Tongue (tissue), 2 donors: Measurements from ENCODE around the gene ALOX5. TPM values are rescaled to one million over a fixed set of nuclear protein-coding genes. Genes with fewer than 3 reads are reported as not detected.
"Not testable (repeated sequence)": the region's sequence is repeated elsewhere in the genome, so short reads cannot be mapped to it uniquely, and the experiment has no call there.

ENCODE experiments used
- DNase-seq: peaks from one replicate; pipeline ENCODE4 v3.0.0-alpha.2; 2015
- total RNA-seq: library from RNA; depleted of rRNA; stranded (reverse); fragments of >200 nt; gene quantifications from one replicate; pipeline ENCODE4 v1.2.3, GENCODE V29; 2014

The ALOX5 gene
- total RNA-seq, 1 donor from 2014 or later = 12.4 TPM

DNA sequence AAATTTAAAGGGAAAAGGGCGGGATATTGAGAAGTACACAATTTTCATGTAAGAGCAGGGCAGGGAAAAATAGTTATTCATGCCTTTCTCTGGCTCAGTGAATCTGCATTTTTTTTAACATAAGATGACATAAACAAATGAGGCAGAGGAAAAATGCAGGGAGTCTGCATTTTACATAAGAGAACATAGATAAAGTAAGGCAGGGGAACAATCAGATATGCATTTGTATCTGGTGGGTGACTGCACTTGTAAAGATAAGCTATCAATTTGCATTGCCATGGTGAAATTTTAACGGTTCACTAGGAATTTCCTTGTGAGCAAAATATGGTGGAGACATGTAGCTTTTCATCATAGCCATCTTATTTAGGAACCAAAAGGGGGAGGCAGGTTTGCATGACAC is 33.5 kb downstream of the ALOX5 start:
- no peak for DNase-seq

DNA sequence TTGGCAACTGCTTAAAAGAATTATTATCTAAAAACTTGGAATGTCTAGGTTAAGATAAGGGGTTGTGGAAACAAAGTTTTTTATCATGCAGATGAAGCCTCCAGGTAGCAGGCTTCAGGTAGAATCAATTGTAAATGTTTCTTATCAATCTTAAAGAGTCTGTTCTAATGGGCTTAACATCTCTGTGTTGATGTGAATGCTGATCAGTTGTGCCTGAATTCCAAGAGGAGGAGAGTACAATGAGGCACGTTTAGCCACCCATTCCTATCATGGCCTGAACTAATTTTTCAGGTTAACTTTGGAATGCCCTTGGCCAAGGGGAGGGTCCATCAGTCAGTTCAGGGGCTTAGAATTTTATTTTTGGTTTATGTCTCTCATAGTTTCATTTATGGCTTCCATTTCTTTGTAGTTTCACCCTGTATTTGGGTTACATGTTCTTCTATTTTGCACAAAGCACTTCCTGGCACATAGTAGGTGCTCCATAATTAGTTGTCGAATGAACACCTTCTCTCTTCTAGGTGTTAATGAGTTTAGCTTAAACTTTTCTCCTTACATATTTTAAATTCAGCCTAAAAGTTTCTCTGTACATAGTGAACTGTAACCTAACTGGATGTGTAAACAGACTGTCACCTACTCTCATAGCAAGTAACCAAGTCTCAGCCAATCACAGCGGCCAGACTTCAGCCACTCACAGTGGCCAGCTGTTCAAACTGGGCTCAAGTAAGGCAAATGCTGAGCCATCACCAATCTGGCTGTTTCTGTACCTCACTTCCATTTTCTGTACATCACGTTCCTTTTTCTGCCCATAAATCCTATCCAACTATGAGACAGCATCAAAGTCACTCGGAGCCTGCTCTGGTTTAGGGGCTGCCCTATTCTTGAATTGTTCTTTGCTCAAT is 34.7 kb downstream of the ALOX5 start:
- DNase-seq = no peak

DNA sequence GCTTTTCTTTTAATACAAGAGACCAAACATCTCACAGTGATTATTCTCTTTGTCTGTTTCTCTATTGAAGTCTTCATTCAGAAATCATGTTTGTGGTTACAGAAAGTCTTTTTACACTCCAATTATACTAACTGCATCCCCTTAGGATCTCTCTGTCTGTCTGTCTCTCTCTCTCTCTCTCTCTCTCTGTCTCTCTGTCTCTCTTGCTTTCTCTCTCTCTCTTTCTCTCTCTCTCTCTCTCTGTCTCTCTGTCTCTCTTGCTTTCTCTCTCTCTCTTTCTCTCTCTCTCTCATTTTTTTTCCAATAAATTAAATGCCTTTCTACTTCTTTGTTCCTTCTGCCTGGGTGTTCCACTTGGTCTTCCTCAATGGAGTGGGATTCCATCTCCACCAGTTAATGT is 35.3 kb downstream of the ALOX5 start:
- DNase-seq = not testable (repeated sequence)

DNA sequence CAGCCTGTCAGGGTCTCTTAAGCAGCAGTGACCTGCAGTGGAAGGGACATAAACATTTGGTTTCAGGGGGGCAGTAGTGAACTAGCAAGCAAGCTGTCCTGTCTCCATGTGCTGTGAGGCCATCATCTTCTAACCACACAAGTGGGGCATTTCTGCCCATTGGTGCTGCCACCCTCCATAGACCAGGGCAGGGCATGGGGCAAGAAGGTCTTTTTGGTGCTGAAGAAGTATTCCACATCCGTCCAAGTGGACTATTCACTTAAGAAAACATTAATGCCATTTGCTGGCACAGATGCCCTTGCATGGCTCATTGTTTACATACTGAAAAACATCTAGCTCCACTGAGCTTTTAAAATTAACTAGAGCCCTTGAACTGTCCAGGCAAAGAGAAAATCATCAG is 35.8 kb downstream of the ALOX5 start:
- no peak for DNase-seq

DNA sequence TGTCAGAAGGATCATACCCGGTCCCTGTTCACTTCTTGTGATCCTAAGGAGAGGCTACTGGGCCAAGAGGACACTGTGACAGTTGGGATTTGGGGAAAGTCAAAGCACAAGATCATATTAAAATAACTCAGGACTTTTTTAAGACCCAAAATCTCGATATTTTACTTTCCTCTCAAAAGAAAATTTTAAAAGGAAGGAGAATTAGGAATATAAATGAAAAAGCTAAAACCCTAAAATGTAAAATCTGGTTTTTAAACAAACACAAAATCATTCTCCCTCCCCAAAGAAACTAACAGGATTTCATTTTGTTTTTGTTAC is 36.4 kb downstream of the ALOX5 start:
- no peak for DNase-seq

DNA sequence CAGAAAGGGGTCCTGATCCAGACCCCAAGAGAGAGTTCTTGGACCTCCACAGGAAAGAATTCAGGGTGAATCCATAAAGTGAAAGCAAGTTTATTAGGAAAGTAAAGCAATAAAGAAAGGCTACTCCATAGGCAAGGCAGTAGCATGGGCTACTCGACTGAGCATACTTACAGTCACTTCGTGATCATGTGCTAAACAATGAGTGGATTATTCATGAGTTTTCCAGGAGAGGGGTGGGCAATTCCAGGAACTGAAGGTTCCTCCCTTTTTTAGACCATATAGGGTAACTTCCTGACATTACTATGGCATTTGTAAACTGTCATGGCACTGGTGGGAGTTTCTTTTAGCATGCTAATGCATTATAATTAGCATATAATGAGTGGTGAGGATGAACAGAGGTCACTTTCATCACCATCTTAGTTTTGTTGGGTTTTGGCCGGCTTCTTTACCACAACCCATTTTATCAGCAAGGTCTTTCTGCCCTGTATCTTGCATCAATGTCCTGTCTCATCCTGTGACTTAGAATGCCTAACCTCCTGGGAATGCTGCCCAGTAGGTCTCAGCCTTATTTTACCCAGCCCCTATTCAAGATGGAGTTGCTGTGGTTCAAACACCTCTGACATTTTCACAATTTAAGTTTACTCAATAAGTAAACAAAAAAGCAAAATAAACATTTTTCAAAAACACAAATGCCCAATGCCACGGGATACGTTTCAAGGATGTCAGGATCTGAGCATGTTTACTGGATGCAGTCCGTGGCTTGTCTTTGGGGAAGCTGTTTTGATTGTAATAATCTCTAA is 37.0 kb downstream of the ALOX5 start:
- DNase-seq = no peak

DNA sequence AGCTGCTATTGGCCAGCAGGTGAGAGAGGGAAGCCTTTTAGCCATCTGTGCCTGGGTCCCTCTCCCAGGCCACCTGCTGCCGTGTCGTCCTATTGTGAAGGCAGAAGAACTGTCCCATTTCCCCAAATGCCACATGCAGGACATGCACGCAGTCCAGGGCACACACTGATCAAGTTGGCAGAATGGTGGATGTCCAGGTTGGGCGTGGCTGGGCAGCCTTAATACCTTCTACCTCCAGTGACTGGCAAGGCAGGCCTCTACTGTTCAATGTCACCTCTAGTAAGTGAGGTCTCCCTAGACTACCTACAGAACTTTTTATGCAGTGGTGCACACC is 37.6 kb downstream of the ALOX5 start:
- no peak for DNase-seq

DNA sequence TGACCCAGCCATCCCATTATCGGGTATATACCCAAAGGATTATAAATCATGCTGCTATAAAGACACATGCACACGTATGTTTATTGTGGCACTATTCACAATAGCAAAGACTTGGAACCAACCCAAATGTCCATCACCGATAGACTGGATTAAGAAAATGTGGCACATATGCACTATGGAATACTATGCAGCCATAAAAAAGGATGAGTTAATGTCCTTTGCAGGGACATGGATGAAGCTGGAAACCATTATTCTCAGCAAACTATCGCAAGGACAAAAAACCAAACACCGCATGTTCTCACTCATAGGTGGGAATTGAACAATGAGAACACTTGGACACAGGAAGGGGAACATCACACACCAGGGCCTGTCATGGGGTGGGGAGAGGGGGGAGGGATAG is 41.0 kb downstream of the ALOX5 start:
- not testable (repeated sequence) for DNase-seq

DNA sequence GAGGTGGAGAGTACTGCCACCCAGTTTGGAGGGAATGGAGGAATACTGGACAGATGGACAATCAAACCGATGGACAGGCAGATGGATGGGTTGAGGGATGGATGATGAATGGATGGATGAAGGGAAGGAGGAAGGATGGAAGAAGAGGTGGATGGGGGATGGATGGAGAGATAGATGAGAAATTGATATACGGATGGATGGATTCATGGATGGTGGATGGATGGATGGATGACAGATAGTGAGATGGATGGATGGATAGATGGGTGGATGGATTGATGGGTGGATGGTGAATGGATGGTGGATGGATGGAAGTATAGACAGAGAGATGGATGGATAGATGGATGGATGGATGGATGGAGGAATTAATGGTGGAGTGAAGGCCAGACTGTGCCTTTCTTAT is 42.6 kb downstream of the ALOX5 start:
- DNase-seq = no peak

DNA sequence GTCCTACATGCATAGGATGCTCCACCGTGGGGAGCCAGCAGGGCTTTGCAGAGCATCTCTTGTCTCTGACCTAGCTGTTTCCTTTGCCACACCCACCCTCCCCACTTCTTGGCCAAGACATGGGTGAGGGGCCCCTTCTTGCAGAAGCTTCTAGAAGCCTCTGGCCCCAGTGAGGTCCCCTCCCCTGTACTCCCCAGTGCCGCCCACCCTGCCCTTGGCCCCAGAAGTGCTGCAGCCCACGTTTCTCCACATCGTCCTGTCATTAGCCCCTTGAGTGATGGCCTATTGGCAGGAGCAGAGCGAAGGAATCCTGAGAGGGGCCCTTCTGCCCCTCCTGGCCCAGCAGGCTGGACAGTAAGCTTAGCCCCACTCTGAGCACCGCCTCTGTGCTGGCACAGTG is 43.7 kb downstream of the ALOX5 start:
- no peak for DNase-seq

DNA sequence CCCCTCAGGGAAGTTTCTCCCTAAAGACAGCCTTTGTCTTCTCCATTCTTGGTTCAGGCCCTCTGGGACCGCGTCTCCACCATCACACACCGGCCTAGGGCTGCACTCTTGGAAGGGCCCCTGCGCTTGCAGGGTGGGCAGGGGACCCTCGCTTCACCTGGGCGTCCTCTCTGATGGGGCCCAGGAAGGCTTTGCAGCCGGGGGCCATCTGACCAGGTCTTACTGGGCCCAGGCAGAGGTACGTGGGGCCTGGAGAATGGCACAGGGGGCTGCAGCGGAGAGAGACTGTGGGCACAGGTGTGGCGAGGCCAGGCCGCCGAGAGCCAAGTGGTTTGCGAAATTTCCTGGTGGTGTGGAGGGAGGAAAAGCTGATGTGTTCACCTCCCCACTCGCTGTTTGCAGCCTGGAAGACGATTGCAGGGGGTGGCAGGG is 44.4 kb downstream of the ALOX5 start:
- no peak for DNase-seq

DNA sequence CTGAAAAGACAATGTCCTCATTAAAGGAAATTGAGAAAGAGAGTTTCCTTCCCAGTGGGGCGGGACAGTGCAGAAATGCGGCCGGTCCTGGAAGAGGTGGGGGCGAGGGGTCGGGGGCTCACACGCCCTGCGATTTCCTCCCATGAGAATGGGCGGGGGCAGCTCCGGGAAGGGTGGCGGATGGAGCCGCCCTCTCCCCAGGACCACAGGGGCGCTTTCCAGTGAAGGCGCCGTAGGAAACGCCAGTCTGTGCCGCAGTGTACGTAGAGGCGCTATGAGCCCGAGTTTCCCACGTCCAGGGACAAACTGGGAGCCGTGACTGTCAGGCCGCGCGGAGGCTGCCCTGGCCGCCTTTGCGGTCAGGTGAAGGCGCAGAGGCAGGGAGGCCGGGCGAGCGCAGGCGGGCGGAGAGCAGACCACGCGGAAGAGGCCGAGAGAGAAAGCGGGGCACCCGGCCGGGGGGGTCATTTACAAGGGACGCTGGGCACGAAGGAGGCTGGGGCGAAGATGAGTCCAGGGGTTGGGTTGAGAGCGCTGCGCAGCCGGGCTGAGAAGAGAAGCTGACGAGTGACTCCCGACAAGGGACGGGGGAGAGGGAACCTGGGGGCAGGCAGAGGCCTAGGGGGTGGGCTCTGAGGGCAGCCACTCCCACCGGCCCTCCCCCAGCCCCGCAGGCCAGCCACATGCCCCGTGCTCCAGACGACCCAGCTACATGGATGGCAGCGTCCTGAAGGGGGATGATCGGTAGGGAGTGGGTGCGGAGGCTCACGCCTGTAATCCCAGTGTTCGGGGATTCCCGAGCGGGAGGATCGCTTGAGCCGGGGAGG is 45.0 kb downstream of the ALOX5 start:
- peak; percentile 86 for DNase-seq

DNA sequence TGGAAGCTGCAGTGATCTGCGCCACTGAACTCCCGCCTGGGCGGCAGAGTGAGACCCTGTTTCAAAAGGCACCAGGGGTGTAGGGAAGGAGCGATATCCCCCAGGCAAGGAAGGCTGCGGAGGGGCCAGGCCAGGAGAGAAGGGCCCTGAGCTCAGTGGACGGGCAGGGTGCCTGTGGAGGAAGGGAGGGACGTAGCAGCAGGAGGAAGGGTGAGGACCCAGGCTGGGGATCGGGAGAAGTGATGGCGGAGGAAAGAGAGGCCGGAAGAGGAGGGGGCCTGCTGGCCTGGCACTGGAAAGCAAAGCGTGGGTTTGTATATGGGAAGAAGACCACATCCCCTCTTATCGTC is 45.6 kb downstream of the ALOX5 start:
- DNase-seq = peak; percentile 57

DNA sequence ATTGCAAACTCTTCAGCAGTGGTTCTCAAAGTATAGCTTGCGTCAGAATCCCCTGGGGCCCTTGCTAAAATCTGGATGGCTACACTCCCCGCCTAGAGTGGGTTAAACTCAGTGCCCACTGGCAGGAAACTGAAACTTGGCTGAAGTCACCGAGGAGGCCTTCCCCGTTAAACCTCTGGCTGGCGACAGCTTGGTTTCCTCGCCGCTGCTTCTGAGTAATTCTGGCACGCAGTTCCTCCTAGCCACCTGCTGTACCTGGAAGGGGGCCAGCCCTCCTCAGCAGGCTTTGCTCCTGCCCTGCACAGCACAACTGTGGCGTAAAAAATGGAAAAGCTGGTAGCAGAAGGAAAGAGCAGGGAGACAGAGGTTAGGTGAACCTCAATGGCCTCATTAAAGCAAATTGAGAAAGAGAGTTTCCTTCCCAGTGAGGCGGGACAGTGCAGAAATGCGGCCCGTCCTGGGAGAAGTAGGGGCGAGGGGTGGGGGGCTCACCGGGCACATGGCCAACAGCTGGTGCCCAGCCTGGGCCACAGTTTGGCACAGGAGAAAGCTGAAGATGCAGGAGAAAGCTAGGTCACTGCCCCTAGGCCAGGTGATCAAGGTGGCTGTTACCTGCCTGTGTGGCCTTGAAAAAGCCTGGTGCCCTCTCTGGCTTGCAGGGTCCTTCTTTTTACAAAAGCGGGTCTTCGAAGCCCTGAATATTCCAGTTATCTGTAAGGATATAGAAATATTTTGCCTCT is 46.6 kb downstream of the ALOX5 start:
- peak; percentile 97 for DNase-seq

DNA sequence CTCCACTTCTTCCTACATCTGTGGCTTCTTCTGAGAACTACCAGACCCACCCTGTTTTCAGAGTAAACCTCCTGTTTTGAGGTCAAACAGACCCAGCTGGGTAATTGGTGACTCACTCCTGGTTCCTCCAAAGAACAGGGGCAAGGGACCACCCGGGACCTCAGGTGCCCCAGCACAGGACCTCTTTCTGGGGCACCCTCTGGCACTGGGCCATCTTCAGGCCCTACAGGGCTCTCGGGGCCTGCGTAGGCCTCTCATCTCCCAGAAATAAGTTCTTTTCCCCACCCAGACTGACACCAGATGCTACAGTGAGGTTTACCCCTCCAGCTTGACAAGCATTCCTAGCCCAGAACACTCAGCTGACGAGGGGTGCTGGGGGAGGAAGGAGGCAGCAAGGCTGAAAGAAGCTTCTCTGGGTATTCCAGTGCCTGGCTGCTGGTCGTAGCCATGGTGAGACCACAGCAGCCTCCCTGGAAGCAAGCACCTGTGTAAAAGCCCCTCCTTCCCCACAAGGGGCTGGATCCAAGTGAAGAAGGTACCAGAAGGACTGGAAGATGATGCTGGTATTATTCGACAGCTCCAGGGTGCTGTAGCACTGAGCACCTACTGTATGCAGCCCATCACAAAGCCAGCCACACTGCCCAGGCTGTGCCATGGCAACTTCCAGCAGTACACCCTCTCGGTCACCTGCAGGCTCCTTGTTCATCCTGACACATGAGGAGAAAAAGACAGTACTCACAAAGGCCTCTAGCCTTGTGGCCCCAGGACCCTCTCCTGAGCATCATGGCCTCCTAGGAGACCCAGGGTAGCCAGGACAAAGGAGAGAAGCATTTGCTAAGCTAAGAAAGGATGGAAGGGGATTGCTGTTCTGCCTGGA is 47.4 kb downstream of the ALOX5 start:
- peak; percentile 28 for DNase-seq

DNA sequence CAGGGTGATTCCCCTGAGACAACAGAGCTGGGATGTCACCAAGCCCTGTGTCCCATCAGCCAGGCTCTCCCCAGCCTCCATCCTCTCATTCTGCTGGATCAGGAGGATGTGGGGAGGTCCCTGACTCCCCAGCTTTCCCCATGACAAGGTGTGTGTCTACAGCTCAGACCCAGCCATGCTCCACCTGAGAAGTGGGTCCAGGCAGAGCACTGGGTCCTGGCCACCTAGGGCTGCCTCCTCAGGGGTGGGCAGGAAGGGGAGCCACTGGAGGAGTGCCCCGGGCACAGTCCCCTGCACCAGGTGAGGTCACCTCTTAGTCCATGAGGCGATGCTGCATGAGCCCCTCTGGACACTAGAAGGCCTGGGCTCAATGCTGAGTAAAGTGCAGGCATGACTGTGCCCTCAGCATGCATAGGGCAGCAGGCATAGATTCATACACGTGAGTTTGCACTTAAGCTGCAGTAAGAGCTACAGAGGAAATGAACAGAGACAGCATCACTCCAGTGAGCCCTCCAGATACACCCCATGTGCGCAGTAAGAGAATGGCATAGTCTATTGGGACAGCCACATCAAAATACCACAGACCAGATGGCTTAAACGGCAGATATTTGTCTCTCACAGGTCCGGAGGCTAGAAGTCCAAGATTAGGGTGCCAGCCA is 48.3 kb downstream of the ALOX5 start:
- no peak for DNase-seq

DNA sequence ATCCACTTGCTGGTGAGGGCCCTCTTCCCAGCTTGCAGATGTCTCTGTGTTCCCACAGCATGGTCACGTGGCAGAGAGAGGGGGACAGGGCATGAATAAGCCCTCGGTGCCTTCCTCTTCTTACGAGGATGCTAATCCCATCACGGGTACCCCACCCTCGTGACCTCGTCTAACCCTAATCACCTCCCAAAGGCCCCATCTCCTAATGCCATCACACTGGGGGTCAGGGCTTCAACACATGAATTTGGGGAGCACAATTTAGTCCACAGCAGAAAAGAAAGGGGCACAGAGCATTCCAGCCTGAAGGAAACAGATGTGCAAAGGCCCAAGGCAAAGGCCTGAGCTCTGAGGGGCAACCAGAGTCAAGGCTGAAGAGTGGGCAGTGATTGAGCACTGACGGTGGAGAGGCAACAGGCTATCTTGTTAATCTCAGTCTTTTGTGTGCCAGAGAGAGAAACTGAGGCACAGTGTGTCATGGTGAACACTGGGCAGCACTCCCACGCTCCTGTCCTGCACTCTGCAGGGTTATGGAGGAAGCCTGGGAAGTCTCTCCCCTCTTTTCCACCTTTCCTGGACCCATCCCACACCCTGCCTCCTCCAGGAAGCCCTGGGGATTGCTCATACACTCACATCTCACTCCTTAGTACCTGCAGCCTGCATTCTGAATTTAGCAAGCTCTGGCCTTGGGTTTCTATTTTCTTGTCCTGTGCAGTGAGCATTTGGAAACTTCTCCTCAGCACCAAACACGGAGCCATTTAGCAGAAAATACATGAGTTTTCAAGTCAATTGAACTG is 49.0 kb downstream of the ALOX5 start:
- no peak for DNase-seq

DNA sequence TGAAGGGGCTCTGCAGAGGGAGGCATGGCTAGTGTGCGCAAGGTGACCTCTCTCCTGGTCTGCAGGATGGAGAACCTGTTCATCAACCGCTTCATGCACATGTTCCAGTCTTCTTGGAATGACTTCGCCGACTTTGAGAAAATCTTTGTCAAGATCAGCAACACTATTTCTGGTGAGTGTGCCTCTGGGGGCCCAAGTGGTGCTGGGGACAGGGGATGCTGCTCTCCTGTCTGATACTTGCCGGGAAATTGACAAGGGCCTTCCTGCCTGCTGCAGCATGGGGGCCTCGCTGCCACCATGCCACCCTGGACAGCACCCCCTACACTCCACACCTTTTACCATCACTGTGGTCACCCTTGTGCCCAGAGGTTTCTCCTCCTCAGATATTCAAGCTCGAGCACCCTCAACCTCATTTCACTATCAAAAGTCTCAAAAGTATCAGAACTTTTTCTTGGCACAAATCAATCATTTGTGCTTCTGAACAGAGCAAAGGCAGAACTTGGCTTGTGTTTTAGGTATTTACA is 50.0 kb downstream of the ALOX5 start:
- no peak for DNase-seq

DNA sequence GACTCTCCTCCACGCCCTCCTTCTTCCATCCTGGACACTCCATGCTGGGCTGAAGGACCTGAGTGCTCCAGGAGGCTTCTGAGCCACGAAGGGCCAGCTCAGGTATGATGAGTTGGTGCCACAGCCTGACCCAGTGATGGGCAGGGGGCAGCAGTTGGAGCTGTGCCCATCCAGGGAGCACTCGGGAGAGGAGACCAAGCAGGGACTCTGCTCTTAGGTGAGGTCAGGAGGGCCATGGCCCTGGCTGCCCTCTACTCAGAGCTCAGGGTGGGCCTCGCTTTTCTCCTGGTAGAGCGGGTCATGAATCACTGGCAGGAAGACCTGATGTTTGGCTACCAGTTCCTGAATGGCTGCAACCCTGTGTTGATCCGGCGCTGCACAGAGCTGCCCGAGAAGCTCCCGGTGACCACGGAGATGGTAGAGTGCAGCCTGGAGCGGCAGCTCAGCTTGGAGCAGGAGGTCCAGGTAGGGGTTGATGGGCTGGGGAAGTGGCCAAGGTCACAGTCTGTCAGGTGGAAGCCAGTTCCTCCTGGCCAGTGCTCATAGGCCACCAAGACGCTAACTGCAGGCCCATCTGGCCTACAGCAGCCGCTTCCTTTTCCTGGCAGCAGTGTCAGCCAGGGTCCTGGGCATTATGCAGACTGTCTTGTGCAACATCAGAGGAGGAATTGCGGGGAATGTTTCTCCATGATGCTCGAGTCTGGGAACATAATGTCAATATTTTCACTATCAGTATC is 50.8 kb downstream of the ALOX5 start:
- DNase-seq = no peak
